HEK293 (cell line): Measurements from ENCODE around the gene ATF7IP2.

ENCODE experiments used
- CTCF ChIA-PET: fragments of 350-600 bp; formaldehyde crosslinking; extraction: SDS; loops from one replicate; lab custom pipeline; 2021; ENCODE audit warnings: antibody characterized with exemption; lab: Yijun Ruan, JAX
- POLR2A ChIA-PET: fragments of 300-600 bp; formaldehyde crosslinking; extraction: SDS; loops from one replicate; lab custom pipeline; 2020; ENCODE audit warnings: antibody characterized with exemption, inconsistent platforms; lab: Yijun Ruan, JAX
- H3K27ac ChIP-seq: fragments of 200-500 bp; sonication (Bioruptor generic); 2 replicates; pipeline ENCODE4 v1.5.1; 2014; ENCODE audit warnings: low read depth, low read length, control low read depth, inconsistent platforms; ENCODE audit errors: extremely low read depth
- H3K36me3 ChIP-seq, 2 experiments: fragments of 200-500 bp in 1 of 2; sonication (Bioruptor generic) in 1 of 2; 1 replicate in 1 of 2; 2 replicates in 1 of 2; pipeline ENCODE4 v1.5.1; 2014 to 2017; ENCODE audit warnings: inconsistent platforms in 2 of 2, low read length in 2 of 2; ENCODE audit not compliant: control insufficient read depth in 2 of 2, insufficient read depth in 1 of 2
- H3K4me1 ChIP-seq: fragments of 200-500 bp; sonication (Bioruptor generic); 2 replicates; pipeline ENCODE4 v1.5.1; 2014; ENCODE audit warnings: mild to moderate bottlenecking, low read length, inconsistent platforms; ENCODE audit not compliant: control insufficient read depth, insufficient read depth
- H3K4me3 ChIP-seq: 2 replicates; pipeline ENCODE4 v1.5.1; 2011; ENCODE audit warnings: low read depth, mild to moderate bottlenecking, control low read depth, low read length, moderate library complexity
- H3K9me3 ChIP-seq: fragments of 200-500 bp; sonication (Bioruptor generic); 2 replicates; pipeline ENCODE4 v1.5.1; 2014; ENCODE audit warnings: low read depth, low read length, inconsistent platforms; ENCODE audit not compliant: control insufficient read depth, insufficient read depth
- OSR2 ChIP-seq: fragments of 450-650 bp; formaldehyde crosslinking; IDR thresholded peaks from 2 replicates; pipeline ENCODE4 v1.5.1; 2016; ENCODE audit warnings: missing biosample characterization, missing genetic modification characterization
- PBX3 ChIP-seq: sonication (generic); formaldehyde crosslinking; IDR thresholded peaks from 2 replicates; pipeline ENCODE4 v1.8.1; 2022; ENCODE audit warnings: mild to moderate bottlenecking, moderate library complexity, missing genetic modification reagents
- PRDM10 ChIP-seq: fragments of 450-650 bp; formaldehyde crosslinking; IDR thresholded peaks from 2 replicates; pipeline ENCODE4 v1.5.1; 2016; ENCODE audit warnings: missing biosample characterization, missing genetic modification characterization
- YY1 ChIP-seq: fragments of 450-650 bp; formaldehyde crosslinking; IDR thresholded peaks from 2 replicates; pipeline ENCODE4 v1.5.1; 2018; ENCODE audit warnings: missing biosample characterization, missing genetic modification characterization
- ZNF132 ChIP-seq: fragments of 450-650 bp; formaldehyde crosslinking; IDR thresholded peaks from 2 replicates; pipeline ENCODE4 v1.5.1; 2017; ENCODE audit warnings: missing biosample characterization, missing genetic modification characterization, borderline replicate concordance
- ZNF202 ChIP-seq: fragments of 450-650 bp; formaldehyde crosslinking; IDR thresholded peaks from 2 replicates; pipeline ENCODE4 v1.5.1; 2016; ENCODE audit warnings: missing biosample characterization, missing genetic modification characterization, borderline replicate concordance
- ZNF24 ChIP-seq: fragments of 450-650 bp; formaldehyde crosslinking; IDR thresholded peaks from 2 replicates; pipeline ENCODE4 v1.5.1; 2016; ENCODE audit warnings: missing biosample characterization, missing genetic modification characterization
- ZNF394 ChIP-seq: fragments of 450-650 bp; formaldehyde crosslinking; IDR thresholded peaks from 2 replicates; pipeline ENCODE4 v1.5.1; 2016; ENCODE audit warnings: missing biosample characterization, missing genetic modification characterization, mild to moderate bottlenecking, moderate library complexity, borderline replicate concordance
- ZNF426 ChIP-seq: fragments of 450-650 bp; formaldehyde crosslinking; IDR thresholded peaks from 2 replicates; pipeline ENCODE4 v1.5.1; 2017; ENCODE audit warnings: missing biosample characterization, missing genetic modification characterization, mild to moderate bottlenecking, inconsistent platforms, moderate library complexity
- ZNF473 ChIP-seq: fragments of 450-650 bp; formaldehyde crosslinking; IDR thresholded peaks from 2 replicates; pipeline ENCODE4 v1.5.1; 2017; ENCODE audit warnings: missing biosample characterization, missing genetic modification characterization
- ZNF48 ChIP-seq: fragments of 450-650 bp; formaldehyde crosslinking; IDR thresholded peaks from 2 replicates; pipeline ENCODE4 v1.5.1; 2016; ENCODE audit warnings: missing biosample characterization, missing genetic modification characterization
- ZNF488 ChIP-seq: fragments of 450-650 bp; formaldehyde crosslinking; IDR thresholded peaks from 2 replicates; pipeline ENCODE4 v1.5.1; 2016; ENCODE audit warnings: missing biosample characterization, missing genetic modification characterization
- ZNF560 ChIP-seq: fragments of 450-650 bp; formaldehyde crosslinking; IDR thresholded peaks from 2 replicates; pipeline ENCODE4 v1.5.1; 2017; ENCODE audit warnings: missing biosample characterization, missing genetic modification characterization, borderline replicate concordance
- ZNF707 ChIP-seq: fragments of 450-650 bp; formaldehyde crosslinking; IDR thresholded peaks from 2 replicates; pipeline ENCODE4 v1.5.1; 2016; ENCODE audit warnings: missing biosample characterization, missing genetic modification characterization
- ZNF792 ChIP-seq: fragments of 450-650 bp; formaldehyde crosslinking; IDR thresholded peaks from 2 replicates; pipeline ENCODE4 v1.5.1; 2016; ENCODE audit warnings: missing biosample characterization, missing genetic modification characterization
- TF ChIP-seq, protein P1 (sequence below): fragments of 450-650 bp; formaldehyde crosslinking; IDR thresholded peaks from 2 replicates; pipeline ENCODE4; 2016; ENCODE audit warnings: missing biosample characterization, missing genetic modification characterization
- TF ChIP-seq, protein P2 (sequence below): fragments of 450-650 bp; formaldehyde crosslinking; IDR thresholded peaks from 2 replicates; pipeline ENCODE4 v1.5.1; 2016; ENCODE audit warnings: missing biosample characterization, missing genetic modification characterization, borderline replicate concordance

ATF7IP2 gene

DNA sequence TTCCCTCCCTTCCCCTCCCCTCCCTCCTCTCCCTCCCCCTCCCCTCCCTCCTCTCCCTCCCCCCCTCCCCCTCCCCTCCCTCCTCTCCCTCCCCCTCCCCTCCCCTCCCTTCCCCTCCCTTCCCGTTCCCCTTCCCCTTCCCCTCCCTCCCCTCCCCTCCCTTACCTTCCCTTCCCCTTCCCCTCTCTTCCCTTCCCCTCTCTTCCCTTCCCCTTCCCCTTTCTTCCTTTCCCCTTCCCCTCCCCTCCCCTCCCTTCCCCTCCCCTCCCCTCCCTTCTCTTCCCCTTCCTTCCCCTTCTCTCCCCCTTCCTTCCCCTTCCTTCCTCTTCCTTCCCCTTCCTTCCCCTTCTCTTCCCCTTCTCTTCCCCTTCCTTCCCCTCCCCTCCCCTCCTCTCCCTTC lies 133.4 kb downstream of the ATF7IP2 start:
- no peak overlapping the region for H3K27ac ChIP-seq
- no peaks in the 10 kb centered on the region for H3K9me3 ChIP-seq
- no peaks in the 10 kb centered on the region for H3K4me1 ChIP-seq
- ChIA-PET CTCF (interaction anchor here (1.2 to 5.3 kb wide), 2 partner anchors 61 to 217 kb away, joined by 6 to 41 read pairs; partner anchors contain the start of gene EMP2), POLR2A (no interaction called here)
- H3K36me3 ChIP-seq = no peaks in the 10 kb centered on the region
- TF ChIP-seq OSR2 (tag by site-specific recombination) (no peak), YY1 (tag by site-specific recombination) (no peak), ZNF394 (tag by site-specific recombination) (no peak), ZNF473 (tag by site-specific recombination) (no peak), ZNF426 (tag by site-specific recombination) (no peak), PBX3 (CRISPR knock-in tag) (no peak)
- no peak overlapping the region for H3K4me3 ChIP-seq

DNA sequence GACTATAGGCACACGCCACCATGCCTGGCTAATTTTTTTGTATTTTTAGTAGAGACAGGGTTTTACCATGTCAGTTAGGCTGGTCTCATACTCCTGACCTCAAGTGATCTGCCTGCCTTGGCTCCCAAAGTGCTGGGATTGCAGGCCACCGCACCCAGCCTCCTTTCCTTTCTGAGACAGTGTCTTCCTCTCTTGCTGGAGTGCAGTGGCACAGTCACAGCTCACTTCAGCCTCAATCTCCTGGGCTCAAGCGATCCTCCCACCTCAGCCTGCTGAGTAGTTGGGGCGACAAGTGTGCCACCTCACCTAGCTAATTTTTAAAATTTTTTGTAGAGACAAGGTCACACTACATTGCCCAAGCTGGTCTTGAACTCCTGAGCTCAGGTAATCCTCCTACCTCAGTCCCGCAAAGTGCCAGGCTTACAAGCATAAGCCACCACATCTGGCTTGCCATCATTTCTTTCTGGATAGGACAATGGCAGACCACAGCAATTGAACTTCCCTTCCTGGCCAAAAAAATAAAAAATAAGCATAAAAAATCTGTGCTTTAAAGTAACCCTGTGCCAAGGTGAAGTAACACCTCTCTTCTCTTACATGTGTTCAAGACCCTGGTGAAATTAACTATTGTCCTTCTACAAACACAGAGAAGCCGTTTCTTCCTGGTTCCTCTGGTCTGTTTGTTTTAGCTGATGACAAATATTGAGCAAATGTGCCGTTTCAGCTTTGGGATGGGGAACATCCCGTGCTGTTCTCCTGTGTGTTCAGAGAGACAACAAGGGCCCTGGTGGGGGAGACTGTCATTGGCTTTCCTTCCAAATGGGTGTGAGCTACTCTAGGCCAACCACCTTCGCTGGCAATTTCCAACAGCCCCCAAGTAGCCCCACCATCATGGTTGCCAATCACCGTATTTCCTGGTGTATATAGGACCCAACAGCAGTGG lies 134.3 kb downstream of the ATF7IP2 start:
- Histone ChIP-seq H3K4me1 (no peaks in the 10 kb centered on the region), H3K4me3 (no peak overlapping the region), H3K36me3 (no peaks in the 10 kb centered on the region), H3K27ac (no peak overlapping the region), H3K9me3 (no peaks in the 10 kb centered on the region)
- CTCF ChIA-PET = interaction anchor here (0.6 to 5.3 kb wide), 11 partner anchors 17 to 1315 kb away, joined by 3 to 41 read pairs (median 4); partner anchors contain the start of gene EMP2
- POLR2A ChIA-PET = no interaction called here
- no peak for TF ChIP-seq ZNF488 (tag by site-specific recombination)
- no peak for TF ChIP-seq ZNF707 (tag by site-specific recombination)
- TF ChIP-seq ZNF24 = no peak
- TF ChIP-seq ZNF48 (tag by site-specific recombination) = no peak
- TF ChIP-seq, protein P1, sequence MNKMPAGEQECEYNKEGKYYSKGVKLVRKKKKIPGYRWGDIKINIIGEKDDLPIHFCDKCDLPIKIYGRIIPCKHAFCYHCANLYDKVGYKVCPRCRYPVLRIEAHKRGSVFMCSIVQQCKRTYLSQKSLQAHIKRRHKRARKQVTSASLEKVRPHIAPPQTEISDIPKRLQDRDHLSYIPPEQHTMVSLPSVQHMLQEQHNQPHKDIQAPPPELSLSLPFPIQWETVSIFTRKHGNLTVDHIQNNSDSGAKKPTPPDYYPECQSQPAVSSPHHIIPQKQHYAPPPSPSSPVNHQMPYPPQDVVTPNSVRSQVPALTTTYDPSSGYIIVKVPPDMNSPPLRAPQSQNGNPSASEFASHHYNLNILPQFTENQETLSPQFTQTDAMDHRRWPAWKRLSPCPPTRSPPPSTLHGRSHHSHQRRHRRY (tag by site-specific recombination) = no peak
- no peak for TF ChIP-seq ZNF202 (tag by site-specific recombination)
- no peak for TF ChIP-seq ZNF560 (tag by site-specific recombination)
- no peak for TF ChIP-seq ZNF132
- TF ChIP-seq ZNF394 (tag by site-specific recombination) = no peak
- no peak for TF ChIP-seq ZNF792 (tag by site-specific recombination)
- TF ChIP-seq, protein P2, sequence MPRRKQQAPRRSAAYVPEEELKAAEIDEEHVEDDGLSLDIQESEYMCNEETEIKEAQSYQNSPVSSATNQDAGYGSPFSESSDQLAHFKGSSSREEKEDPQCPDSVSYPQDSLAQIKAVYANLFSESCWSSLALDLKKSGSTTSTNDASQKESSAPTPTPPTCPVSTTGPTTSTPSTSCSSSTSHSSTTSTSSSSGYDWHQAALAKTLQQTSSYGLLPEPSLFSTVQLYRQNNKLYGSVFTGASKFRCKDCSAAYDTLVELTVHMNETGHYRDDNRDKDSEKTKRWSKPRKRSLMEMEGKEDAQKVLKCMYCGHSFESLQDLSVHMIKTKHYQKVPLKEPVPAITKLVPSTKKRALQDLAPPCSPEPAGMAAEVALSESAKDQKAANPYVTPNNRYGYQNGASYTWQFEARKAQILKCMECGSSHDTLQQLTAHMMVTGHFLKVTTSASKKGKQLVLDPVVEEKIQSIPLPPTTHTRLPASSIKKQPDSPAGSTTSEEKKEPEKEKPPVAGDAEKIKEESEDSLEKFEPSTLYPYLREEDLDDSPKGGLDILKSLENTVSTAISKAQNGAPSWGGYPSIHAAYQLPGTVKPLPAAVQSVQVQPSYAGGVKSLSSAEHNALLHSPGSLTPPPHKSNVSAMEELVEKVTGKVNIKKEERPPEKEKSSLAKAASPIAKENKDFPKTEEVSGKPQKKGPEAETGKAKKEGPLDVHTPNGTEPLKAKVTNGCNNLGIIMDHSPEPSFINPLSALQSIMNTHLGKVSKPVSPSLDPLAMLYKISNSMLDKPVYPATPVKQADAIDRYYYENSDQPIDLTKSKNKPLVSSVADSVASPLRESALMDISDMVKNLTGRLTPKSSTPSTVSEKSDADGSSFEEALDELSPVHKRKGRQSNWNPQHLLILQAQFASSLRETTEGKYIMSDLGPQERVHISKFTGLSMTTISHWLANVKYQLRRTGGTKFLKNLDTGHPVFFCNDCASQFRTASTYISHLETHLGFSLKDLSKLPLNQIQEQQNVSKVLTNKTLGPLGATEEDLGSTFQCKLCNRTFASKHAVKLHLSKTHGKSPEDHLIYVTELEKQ (tag by site-specific recombination) = no peak
- no peak for TF ChIP-seq PRDM10 (tag by site-specific recombination)
